HL-60 (cell line): ENCODE results near the gene KIRREL2.

Experiments
- CTCF ChIP-seq: IDR thresholded peaks from one replicate; pipeline ENCODE4 v1.5.1; 2011; ENCODE audit warnings: low read length, control low read depth, inconsistent platforms; ENCODE audit not compliant: insufficient read depth
- POLR2AphosphoS5 ChIP-seq: IDR thresholded peaks from 2 replicates; pipeline ENCODE4 v1.6.1; 2012; ENCODE audit warnings: low read depth

GRCh38 chr19:35885225-35885738 lies 28.6 kb downstream of the KIRREL2 start:
- TF ChIP-seq CTCF = no peak
- TF ChIP-seq POLR2AphosphoS5 = peak; percentile 66
